ENCODE measurements around the gene FAM234B. TPM values are rescaled to one million over a fixed set of nuclear protein-coding genes. Genes with fewer than 3 reads are reported as not detected.

FAM234B gene
- total and polyA plus RNA-seq, 2 of the 8 experiments (the other 6 are each of a cell fraction or from before 2014, with no cell fraction given): 12.5 to 29.1 TPM

DNA sequence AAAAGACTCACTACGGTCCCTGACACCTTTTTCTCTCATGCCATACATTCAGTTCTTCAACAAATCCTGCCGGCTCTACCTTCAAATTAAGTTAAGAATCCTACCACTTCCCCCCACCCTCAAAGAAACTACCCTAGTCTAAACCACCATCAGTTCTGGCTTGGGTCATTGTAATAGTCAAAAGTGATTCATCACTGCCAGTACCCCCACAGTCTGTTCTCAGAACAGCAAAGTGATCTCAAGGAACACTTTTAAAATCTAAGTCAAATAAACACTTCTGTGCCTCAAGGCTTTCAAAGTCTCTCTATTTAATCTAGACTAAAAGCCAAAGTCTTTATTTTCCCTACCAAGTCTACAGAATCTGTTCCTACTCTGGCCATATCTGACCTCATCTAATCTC lies 12.0 kb upstream of the FAM234B start (continued):
- TF ChIP-seq SIRT6 (IDR thresholded peaks at IDR 0.05; ENCODE audit: low read length) (no peak), SP1 (IDR thresholded peaks at IDR 0.05; ENCODE audit: low read depth, low read length) (no peak), BACH1 (IDR thresholded peaks at IDR 0.05; ENCODE audit: low read length) (no peak)
